ENCODE results near the gene SNAPC3.

The SNAPC3 gene

GRCh38 chr9:15492485-15493150, 69.9 kb downstream of the SNAPC3 start:
- DNase-seq (ENCODE audit: low read depth in 2 of 2), result no peak

GRCh38 chr9:15498246-15498995, 75.7 kb downstream of the SNAPC3 start:
- DNase-seq (ENCODE audit: low read depth in 2 of 2), result no peak

- DNase-seq (ENCODE audit: low read depth in 2 of 2), result no peak
Measured at GRCh38 chr9:15499139-15499538, 76.5 kb downstream of the SNAPC3 start.

- no peak for DNase-seq (ENCODE audit: low read depth in 2 of 2)
Measured at GRCh38 chr9:15501179-15501578, 78.5 kb downstream of the SNAPC3 start.

GRCh38 chr9:15501803-15502202, 79.1 kb downstream of the SNAPC3 start:
- DNase-seq (ENCODE audit: low read depth in 2 of 2), result no peak

- DNase-seq (ENCODE audit: low read depth in 2 of 2), result no peak
Measured at GRCh38 chr9:15505921-15506320, 83.2 kb downstream of the SNAPC3 start.

- peak; percentile 24 to 37 for DNase-seq (ENCODE audit: low read depth in 2 of 2)
Measured at GRCh38 chr9:15509931-15510788, 87.5 kb downstream of the SNAPC3 start.

- peak; percentile 62 to 69 for DNase-seq (ENCODE audit: low read depth in 2 of 2)
Measured at GRCh38 chr9:15510789-15511575, 88.3 kb downstream of the SNAPC3 start, which contains the start of gene PSIP1. Gene PSIP1 (minus strand): TSS chr9:15510970. CDS start chr9:15510188, 782 bp downstream.

All from stimulated activated CD8-positive, alpha-beta memory T cell treated with anti-CD3 and anti-CD28 coated beads, Interleukin-7, amount 100 ng/mL, for 1 hour (primary cell).